CD4-positive, alpha-beta T cell (primary cell): Measurements from ENCODE around the gene HDLBP. TPM values are rescaled to one million over a fixed set of nuclear protein-coding genes. Genes with fewer than 3 reads are reported as not detected.

Experiments
- ATAC-seq: fragments of 200-7000 bp; cut with Tn5 transposase; one replicate; pipeline ENCODE4 v1.10.0; 2022; ENCODE audit warnings: mild to moderate bottlenecking; ENCODE audit not compliant: poor library complexity
- CTCF ChIA-PET: fragments of 350-600 bp; sonication (Branson Sonifier 250); formaldehyde crosslinking; loops from one replicate; lab custom pipeline; 2021; ENCODE audit warnings: antibody characterized with exemption, inconsistent platforms; lab: Charles Lee
- POLR2A ChIA-PET: fragments of 350-600 bp; sonication (Branson Sonifier 250); formaldehyde crosslinking; loops from one replicate; lab custom pipeline; 2021; ENCODE audit warnings: antibody characterized with exemption, inconsistent platforms; lab: Charles Lee
- DNase-seq, 14 experiments: peaks; one replicate each; pipeline ENCODE4 v3.0.0-alpha.2; 2013 to 2020; ENCODE audit warnings: mixed read lengths in 2 of 14
- H3K27ac ChIP-seq, 2 donors: one replicate each; pipeline versions ENCODE4 v1.5.1 to v1.7.0; 2013; ENCODE audit warnings: low read length in 2 of 2, low read depth in 1 of 2, mild to moderate bottlenecking in 1 of 2
- H3K27me3 ChIP-seq, 2 experiments: 1 replicate in 1 of 2; 2 replicates in 1 of 2; pipeline versions ENCODE4 v1.6.1 to v1.7.0; 2013; ENCODE audit warnings: low read length in 2 of 2, control low read depth in 1 of 2, mild to moderate bottlenecking in 1 of 2, moderate library complexity in 1 of 2; ENCODE audit not compliant: insufficient read depth in 2 of 2, control insufficient read depth in 1 of 2
- H3K36me3 ChIP-seq: one replicate; pipeline ENCODE4 v1.6.1; 2013; ENCODE audit warnings: low read length, control low read depth; ENCODE audit not compliant: insufficient read depth
- H3K4me1 ChIP-seq: one replicate; pipeline ENCODE4 v1.6.1; 2013; ENCODE audit warnings: low read length, control low read depth; ENCODE audit not compliant: insufficient read depth
- H3K4me3 ChIP-seq: one replicate; pipeline ENCODE4 v1.5.1; 2013; ENCODE audit warnings: mild to moderate bottlenecking, low read length, moderate library complexity
- H3K9me3 ChIP-seq, 2 experiments: 1 replicate in 1 of 2; 2 replicates in 1 of 2; pipeline versions ENCODE4 v1.6.1 to v1.7.0; 2013; ENCODE audit warnings: low read length in 2 of 2, mild to moderate bottlenecking in 2 of 2, control low read depth in 1 of 2, moderate library complexity in 1 of 2; ENCODE audit not compliant: control insufficient read depth in 1 of 2, insufficient read depth in 1 of 2
- H3K27ac Mint-ChIP-seq: one replicate; pipeline ENCODE4 v1.8.0; 2020; ENCODE audit warnings: mixed read lengths
- H3K27me3 Mint-ChIP-seq: one replicate; pipeline ENCODE4 v1.8.0; 2021; ENCODE audit warnings: mixed read lengths
- H3K36me3 Mint-ChIP-seq: one replicate; pipeline ENCODE4 v1.8.0; 2021; ENCODE audit warnings: low read depth, mixed read lengths
- H3K4me1 Mint-ChIP-seq: one replicate; pipeline ENCODE4 v1.8.0; 2021; ENCODE audit warnings: low read depth, mixed read lengths
- H3K4me3 Mint-ChIP-seq: one replicate; pipeline ENCODE4 v1.8.0; 2020; ENCODE audit warnings: mild to moderate bottlenecking, mixed read lengths
- H3K9me3 Mint-ChIP-seq: one replicate; pipeline ENCODE4 v1.8.0; 2020; ENCODE audit warnings: mixed read lengths
- intact Hi-C, 2 experiments: fragments of 100-400 bp; cut with DNase I in 1 of 2; cut with micrococcal nuclease in 1 of 2; formaldehyde crosslinking; loops; one replicate each; pipeline versions ENCODE4 v1.15.1 to v1.9.0; 2023 to 2025; cut with DNase I, micrococcal nuclease
- total RNA-seq, 174 experiments: library from RNA in 2 of 174; stranded (reverse) in 2 of 174; gene quantifications; one replicate each; pipeline ENCODE4 v1.2.3 and lab custom pipeline; 2021 to 2026
- TF ChIP-seq, protein P1 (sequence below): fragments of 200-600 bp; IDR thresholded peaks from one replicate; pipeline ENCODE4 v1.8.0; 2022; ENCODE audit warnings: antibody characterized with exemption, mild to moderate bottlenecking

Gene HDLBP
- total RNA-seq, 2 experiments from 2014 or later: 82.0 to 97.9 TPM

DNA sequence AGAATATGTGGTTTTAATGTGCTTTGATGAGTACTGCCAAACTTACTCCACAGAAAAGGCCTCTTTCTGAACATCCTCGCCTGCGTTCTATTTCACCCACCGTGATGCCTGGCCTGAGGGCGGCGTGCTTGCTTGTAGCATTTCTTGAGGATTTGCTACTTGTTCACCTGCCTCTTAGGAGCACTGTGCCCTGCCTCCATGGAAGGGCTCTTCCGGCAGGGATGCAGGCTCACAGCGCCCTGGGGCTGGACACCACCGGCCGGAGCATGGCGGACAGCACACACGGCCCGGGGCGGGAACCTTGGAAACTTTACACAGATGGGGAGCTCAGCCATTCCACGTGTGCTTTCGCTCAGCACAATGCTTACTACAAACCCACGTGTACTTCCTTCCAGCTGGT, 89.9 kb downstream of the HDLBP start:
- H3K4me3 ChIP-seq: no peak overlapping the region
- DNase-seq (peak in 1 of 14 experiments; percentile 15), ATAC-seq (no peak)
- no peak overlapping the region for H3K27ac Mint-ChIP-seq
- TF ChIP-seq, protein P1, sequence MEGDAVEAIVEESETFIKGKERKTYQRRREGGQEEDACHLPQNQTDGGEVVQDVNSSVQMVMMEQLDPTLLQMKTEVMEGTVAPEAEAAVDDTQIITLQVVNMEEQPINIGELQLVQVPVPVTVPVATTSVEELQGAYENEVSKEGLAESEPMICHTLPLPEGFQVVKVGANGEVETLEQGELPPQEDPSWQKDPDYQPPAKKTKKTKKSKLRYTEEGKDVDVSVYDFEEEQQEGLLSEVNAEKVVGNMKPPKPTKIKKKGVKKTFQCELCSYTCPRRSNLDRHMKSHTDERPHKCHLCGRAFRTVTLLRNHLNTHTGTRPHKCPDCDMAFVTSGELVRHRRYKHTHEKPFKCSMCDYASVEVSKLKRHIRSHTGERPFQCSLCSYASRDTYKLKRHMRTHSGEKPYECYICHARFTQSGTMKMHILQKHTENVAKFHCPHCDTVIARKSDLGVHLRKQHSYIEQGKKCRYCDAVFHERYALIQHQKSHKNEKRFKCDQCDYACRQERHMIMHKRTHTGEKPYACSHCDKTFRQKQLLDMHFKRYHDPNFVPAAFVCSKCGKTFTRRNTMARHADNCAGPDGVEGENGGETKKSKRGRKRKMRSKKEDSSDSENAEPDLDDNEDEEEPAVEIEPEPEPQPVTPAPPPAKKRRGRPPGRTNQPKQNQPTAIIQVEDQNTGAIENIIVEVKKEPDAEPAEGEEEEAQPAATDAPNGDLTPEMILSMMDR: no peak
- peaks cover 0 to 10% of the 10 kb centered on the region in 2 experiments for H3K9me3 ChIP-seq
- intact Hi-C loops: no loop called here
- no peaks in the 10 kb centered on the region for H3K4me1 Mint-ChIP-seq
- no peak overlapping the region for H3K27ac ChIP-seq
- ChIA-PET CTCF (no interaction called here), POLR2A (interaction anchor here (1.0 kb wide), 1 partner anchor 9 kb away, joined by 3 read pairs; no protein-coding TSS in a partner anchor)
- H3K36me3 Mint-ChIP-seq: peaks cover 28% of the 10 kb centered on the region
- H3K27me3 ChIP-seq: no peaks in the 10 kb centered on the region
- H3K36me3 ChIP-seq: peaks cover 32% of the 10 kb centered on the region
- H3K9me3 Mint-ChIP-seq: no peaks in the 10 kb centered on the region
- no peak overlapping the region for H3K4me3 Mint-ChIP-seq
- H3K27me3 Mint-ChIP-seq: no peaks in the 10 kb centered on the region
- peaks cover 3% of the 10 kb centered on the region for H3K4me1 ChIP-seq

DNA sequence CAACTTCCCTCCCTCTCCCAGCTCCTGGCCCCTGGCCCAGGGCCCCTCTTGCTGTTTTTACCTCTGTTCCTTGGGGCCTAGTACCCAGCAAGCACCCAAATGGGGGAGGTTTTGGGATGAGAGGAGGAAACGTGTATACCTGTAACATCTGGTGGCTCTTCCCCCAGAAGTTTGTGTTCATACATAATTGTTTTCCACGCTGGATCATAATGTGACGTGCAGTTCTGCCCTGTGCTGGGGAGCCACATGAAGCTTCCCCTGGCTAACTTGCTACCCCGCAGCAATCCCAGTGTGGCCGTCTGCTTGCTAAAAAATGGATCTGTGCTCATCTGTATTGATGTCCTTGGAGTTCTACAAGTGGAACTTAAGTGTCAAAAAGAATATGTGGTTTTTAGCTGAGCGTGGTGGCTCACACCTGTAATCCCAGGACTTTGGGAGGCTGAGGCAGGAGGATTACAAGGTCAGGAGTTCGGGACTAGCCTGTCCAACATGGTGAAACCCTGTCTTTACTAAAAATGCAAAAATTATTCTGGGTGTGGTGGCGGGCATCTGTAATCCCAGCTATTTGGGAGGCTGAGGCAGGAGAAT, 90.5 kb downstream of the HDLBP start:
- H3K9me3 ChIP-seq: peaks cover 0 to 10% of the 10 kb centered on the region in 2 experiments
- no peaks in the 10 kb centered on the region for H3K9me3 Mint-ChIP-seq
- H3K4me1 Mint-ChIP-seq: peaks cover 3% of the 10 kb centered on the region
- no peak overlapping the region for H3K27ac Mint-ChIP-seq
- POLR2A ChIA-PET: interaction anchor here (1.0 kb wide), 1 partner anchor 8 kb away, joined by 3 read pairs; no protein-coding TSS in a partner anchor
- no peak overlapping the region for H3K4me3 Mint-ChIP-seq
- H3K36me3 Mint-ChIP-seq: peaks cover 22% of the 10 kb centered on the region
- intact Hi-C loops: no loop called here
- CTCF ChIA-PET: no interaction called here
- H3K4me3 ChIP-seq: no peak overlapping the region
- DNase-seq: no peak
- no peak overlapping the region for H3K27ac ChIP-seq
- ATAC-seq: no peak
- no peaks in the 10 kb centered on the region for H3K27me3 Mint-ChIP-seq
- peaks cover 26% of the 10 kb centered on the region for H3K36me3 ChIP-seq
- H3K27me3 ChIP-seq: no peaks in the 10 kb centered on the region
- TF ChIP-seq, protein P1: no peak
- peaks cover 3% of the 10 kb centered on the region for H3K4me1 ChIP-seq

DNA sequence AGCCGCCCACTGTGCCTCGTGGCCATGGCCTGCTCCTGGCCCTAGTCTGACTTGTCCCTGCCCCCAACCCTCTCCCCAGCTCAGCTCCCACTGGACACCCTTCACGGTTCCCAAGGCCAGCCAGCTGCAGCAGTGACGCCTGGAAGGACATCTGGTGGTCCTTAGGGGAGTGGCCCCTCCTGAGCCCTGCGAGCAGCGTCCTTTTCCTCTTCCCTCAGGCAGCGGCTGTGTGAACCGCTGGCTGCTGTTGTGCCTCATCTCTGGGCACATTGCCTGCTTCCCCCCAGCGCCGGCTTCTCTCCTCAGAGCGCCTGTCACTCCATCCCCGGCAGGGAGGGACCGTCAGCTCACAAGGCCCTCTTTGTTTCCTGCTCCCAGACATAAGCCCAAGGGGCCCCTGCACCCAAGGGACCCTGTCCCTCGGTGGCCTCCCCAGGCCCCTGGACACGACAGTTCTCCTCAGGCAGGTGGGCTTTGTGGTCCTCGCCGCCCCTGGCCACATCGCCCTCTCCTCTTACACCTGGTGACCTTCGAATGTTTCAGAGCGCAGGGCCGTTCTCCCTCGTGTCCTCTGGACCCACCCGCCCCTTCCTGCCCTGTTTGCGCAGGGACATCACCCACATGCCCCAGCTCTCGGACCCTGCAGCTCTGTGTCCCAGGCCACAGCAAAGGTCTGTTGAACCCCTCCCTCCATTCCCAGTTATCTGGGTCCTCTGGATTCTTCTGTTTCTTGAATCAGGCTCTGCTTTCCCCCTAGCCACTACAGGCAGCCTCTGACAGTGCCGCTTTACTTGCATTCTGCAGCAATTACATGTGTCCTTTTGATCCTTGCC, 91.2 kb downstream of the HDLBP start:
- Histone ChIP-seq H3K27me3 (no peaks in the 10 kb centered on the region), H3K4me1 (peaks cover 3% of the 10 kb centered on the region), H3K36me3 (peaks cover 19% of the 10 kb centered on the region), H3K27ac (no peak overlapping the region), H3K4me3 (no peak overlapping the region), H3K9me3 (peaks cover 0 to 7% of the 10 kb centered on the region in 2 experiments)
- Mint-ChIP-seq H3K27me3 (no peaks in the 10 kb centered on the region), H3K27ac (no peak overlapping the region), H3K4me3 (no peak overlapping the region), H3K9me3 (no peaks in the 10 kb centered on the region), H3K4me1 (peaks cover 7% of the 10 kb centered on the region), H3K36me3 (peaks cover 18% of the 10 kb centered on the region)
- ATAC-seq (no peak), DNase-seq (peak in 1 of 14 experiments; percentile 31)
- ChIA-PET POLR2A (no interaction called here), CTCF (no interaction called here)
- intact Hi-C loops: no loop called here
- TF ChIP-seq, protein P1: no peak
